HepG2 (cell line): ENCODE data around the gene ACYP2. TPM values are rescaled to one million over a fixed set of nuclear protein-coding genes. Genes with fewer than 3 reads are reported as not detected.

ENCODE experiments used
- ASH2L ChIP-seq: fragments of 300-600, 200-600 bp; sonication (generic); IDR thresholded peaks from 2 replicates; pipeline ENCODE4 v1.7.0; 2017; ENCODE audit warnings: low read depth, mild to moderate bottlenecking, moderate library complexity, mixed read lengths, low read length; ENCODE audit not compliant: insufficient read length
- CEBPZ ChIP-seq: IDR thresholded peaks from 2 replicates; pipeline ENCODE4 v1.6.1; 2012; ENCODE audit warnings: low read length, improper control_type of control experiment
- FOXP1 ChIP-seq, 2 experiments: fragments of 450-650 bp in 1 of 2; IDR thresholded peaks; 2 replicates each; pipeline ENCODE4 v1.6.1; 2017 to 2018; ENCODE audit warnings: antibody characterized with exemption in 1 of 2
- IRX3 ChIP-seq: sonication (generic); formaldehyde crosslinking; IDR thresholded peaks from 2 replicates; pipeline ENCODE4 v1.8.1; 2023; ENCODE audit warnings: mild to moderate bottlenecking, low read depth, missing genetic modification reagents, borderline replicate concordance
- JDP2 ChIP-seq: sonication (generic); formaldehyde crosslinking; IDR thresholded peaks from 2 replicates; pipeline ENCODE4 v1.8.1; 2022; ENCODE audit warnings: missing genetic modification reagents, borderline replicate concordance
- KDM5B ChIP-seq: sonication (generic); formaldehyde crosslinking; IDR thresholded peaks from 2 replicates; pipeline ENCODE4 v1.4.0; 2020; ENCODE audit warnings: missing genetic modification reagents, mild to moderate bottlenecking, borderline replicate concordance
- MAZ ChIP-seq, 2 experiments: sonication (generic) in 1 of 2; formaldehyde crosslinking in 1 of 2; IDR thresholded peaks; 2 replicates each; pipeline versions ENCODE4 v1.5.0 to v1.6.1; 2012 to 2020; ENCODE audit warnings: low read depth in 2 of 2, mild to moderate bottlenecking in 2 of 2, borderline replicate concordance in 1 of 2, improper control_type of control experiment in 1 of 2, low read length in 1 of 2, missing genetic modification reagents in 1 of 2, moderate library complexity in 1 of 2
- MTF1 ChIP-seq: sonication (generic); formaldehyde crosslinking; IDR thresholded peaks from 2 replicates; pipeline ENCODE4 v1.5.0; 2020; ENCODE audit warnings: missing genetic modification reagents
- MYNN ChIP-seq: sonication (generic); formaldehyde crosslinking; IDR thresholded peaks from 2 replicates; pipeline ENCODE4 v1.4.0; 2020; ENCODE audit warnings: mild to moderate bottlenecking, low read depth, missing genetic modification reagents
- SSRP1 ChIP-seq: IDR thresholded peaks from 2 replicates; pipeline ENCODE4 v1.6.1; 2016; ENCODE audit warnings: control low read depth
- TEAD2 ChIP-seq: sonication (generic); formaldehyde crosslinking; IDR thresholded peaks from 2 replicates; pipeline ENCODE4 v1.9.0; 2021; ENCODE audit warnings: missing genetic modification reagents
- ZBTB38 ChIP-seq: sonication (generic); formaldehyde crosslinking; IDR thresholded peaks from 2 replicates; pipeline ENCODE4 v1.5.1; 2020; ENCODE audit warnings: mild to moderate bottlenecking, missing genetic modification reagents
- ZBTB8A ChIP-seq: sonication (generic); formaldehyde crosslinking; IDR thresholded peaks from 2 replicates; pipeline ENCODE4 v1.4.0; 2020; ENCODE audit warnings: mild to moderate bottlenecking, low read depth, missing genetic modification reagents, borderline replicate concordance
- ZNF775 ChIP-seq: sonication (generic); formaldehyde crosslinking; IDR thresholded peaks from 2 replicates; pipeline ENCODE4 v1.4.0; 2020; ENCODE audit warnings: missing genetic modification reagents, mild to moderate bottlenecking, moderate library complexity, borderline replicate concordance
- ZSCAN29 ChIP-seq: sonication (generic); formaldehyde crosslinking; conservative IDR thresholded peaks from 2 replicates; pipeline ENCODE4 v1.4.0; 2020; ENCODE audit warnings: mild to moderate bottlenecking, missing genetic modification reagents
- polyA plus RNA-seq, 8 experiments: library from polyadenylated mRNA; depleted of rRNA in 3 of 8; stranded (reverse) in 7 of 8; unstranded in 1 of 8; fragments of >200 nt; fragmentation: Illumina TruSeq in 4 of 8; extraction: Trizol in 4 of 8; gene quantifications; 2 replicates each; pipeline versions ENCODE4 v1.2.1 to v1.2.3, GENCODE V29; 2011 to 2016; ENCODE audit warnings: low read depth in 4 of 8, missing spikeins in 1 of 8, mixed read lengths in 1 of 8; ENCODE audit not compliant: insufficient read depth in 1 of 8
- total RNA-seq, 5 experiments: library from RNA; depleted of rRNA; stranded (reverse); fragments of >200 nt; fragmentation: Illumina TruSeq; extraction: Trizol; gene quantifications; 2 replicates each; pipeline ENCODE4 v1.2.3, GENCODE V29; 2016; ENCODE audit warnings: low read depth in 1 of 5
- TF ChIP-seq, protein P1 (sequence below): IDR thresholded peaks from 2 replicates; pipeline ENCODE4 v1.6.1; 2016; ENCODE audit warnings: missing biosample characterization, missing genetic modification reagents, low read depth
- TF ChIP-seq, protein P2 (sequence below): sonication (generic); formaldehyde crosslinking; IDR thresholded peaks from 2 replicates; pipeline ENCODE4 v1.5.0; 2020; ENCODE audit warnings: mild to moderate bottlenecking, missing genetic modification reagents, borderline replicate concordance
- TF ChIP-seq, protein P3 (sequence below): sonication (generic); formaldehyde crosslinking; IDR thresholded peaks from 2 replicates; pipeline ENCODE4 v1.4.0; 2020; ENCODE audit warnings: missing genetic modification reagents

Gene ACYP2
- total and polyA plus RNA-seq, 2 of the 13 experiments (the other 11 are each of a cell fraction or from before 2014, with no cell fraction given): 12.3 to 12.7 TPM

- no peak for TF ChIP-seq CEBPZ
- TF ChIP-seq, protein P1, sequence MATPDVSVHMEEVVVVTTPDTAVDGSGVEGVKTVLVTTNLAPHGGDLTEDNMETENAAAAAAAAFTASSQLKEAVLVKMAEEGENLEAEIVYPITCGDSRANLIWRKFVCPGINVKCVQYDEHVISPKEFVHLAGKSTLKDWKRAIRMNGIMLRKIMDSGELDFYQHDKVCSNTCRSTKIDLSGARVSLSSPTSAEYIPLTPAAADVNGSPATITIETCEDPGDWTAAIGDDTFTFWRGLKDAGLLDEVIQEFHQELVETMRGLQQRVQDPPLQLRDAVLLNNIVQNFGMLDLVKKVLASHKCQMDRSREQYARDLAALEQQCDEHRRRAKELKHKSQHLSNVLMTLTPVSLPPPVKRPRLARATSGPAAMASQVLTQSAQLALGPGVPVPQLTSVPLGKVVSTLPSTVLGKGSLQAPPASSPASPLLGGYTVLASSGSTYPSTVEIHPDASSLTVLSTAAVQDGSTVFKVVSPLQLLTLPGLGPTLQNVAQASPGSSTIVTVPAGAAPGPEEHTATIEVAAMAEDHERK: no peak
- peak; percentile 84; the same call in 1 of the 2 replicates for TF ChIP-seq ZNF775
- TF ChIP-seq, protein P2, sequence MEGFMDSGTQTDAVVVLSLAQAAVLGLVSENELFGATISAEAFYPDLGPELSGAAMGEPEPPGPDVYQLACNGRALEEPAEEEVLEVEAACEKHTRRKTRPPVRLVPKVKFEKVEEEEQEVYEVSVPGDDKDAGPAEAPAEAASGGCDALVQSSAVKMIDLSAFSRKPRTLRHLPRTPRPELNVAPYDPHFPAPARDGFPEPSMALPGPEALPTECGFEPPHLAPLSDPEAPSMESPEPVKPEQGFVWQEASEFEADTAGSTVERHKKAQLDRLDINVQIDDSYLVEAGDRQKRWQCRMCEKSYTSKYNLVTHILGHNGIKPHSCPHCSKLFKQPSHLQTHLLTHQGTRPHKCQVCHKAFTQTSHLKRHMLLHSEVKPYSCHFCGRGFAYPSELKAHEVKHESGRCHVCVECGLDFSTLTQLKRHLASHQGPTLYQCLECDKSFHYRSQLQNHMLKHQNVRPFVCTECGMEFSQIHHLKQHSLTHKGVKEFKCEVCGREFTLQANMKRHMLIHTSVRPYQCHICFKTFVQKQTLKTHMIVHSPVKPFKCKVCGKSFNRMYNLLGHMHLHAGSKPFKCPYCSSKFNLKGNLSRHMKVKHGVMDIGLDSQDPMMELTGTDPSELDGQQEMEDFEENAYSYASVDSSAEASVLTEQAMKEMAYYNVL: peak; percentile 93
- no peak; the same call in 1 of the 2 replicates for TF ChIP-seq JDP2 (CRISPR knock-in tag)
- TF ChIP-seq ASH2L: peak; percentile 99
- TF ChIP-seq FOXP1 (IDR thresholded peaks at IDR 0.05): no peak
- no peak; the same call in 1 of the 2 replicates for TF ChIP-seq FOXP1 (CRISPR knock-in tag; IDR thresholded peaks at IDR 0.05)
- TF ChIP-seq MYNN (CRISPR knock-in tag): no peak; the same call in 1 of the 2 replicates
- TF ChIP-seq, protein P3, sequence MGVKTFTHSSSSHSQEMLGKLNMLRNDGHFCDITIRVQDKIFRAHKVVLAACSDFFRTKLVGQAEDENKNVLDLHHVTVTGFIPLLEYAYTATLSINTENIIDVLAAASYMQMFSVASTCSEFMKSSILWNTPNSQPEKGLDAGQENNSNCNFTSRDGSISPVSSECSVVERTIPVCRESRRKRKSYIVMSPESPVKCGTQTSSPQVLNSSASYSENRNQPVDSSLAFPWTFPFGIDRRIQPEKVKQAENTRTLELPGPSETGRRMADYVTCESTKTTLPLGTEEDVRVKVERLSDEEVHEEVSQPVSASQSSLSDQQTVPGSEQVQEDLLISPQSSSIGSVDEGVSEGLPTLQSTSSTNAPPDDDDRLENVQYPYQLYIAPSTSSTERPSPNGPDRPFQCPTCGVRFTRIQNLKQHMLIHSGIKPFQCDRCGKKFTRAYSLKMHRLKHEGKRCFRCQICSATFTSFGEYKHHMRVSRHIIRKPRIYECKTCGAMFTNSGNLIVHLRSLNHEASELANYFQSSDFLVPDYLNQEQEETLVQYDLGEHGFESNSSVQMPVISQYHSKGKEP: 0 out of 2 replicates have a peak, but pooled peaks have one; percentile 26
- peak; percentile 93; the same call in 1 of the 2 replicates for TF ChIP-seq IRX3
- TF ChIP-seq SSRP1 (CRISPR knock-in tag): peak; percentile 60; the same call in 1 of the 2 replicates
- peak; percentile 99 for TF ChIP-seq KDM5B
- TF ChIP-seq MAZ (IDR thresholded peaks at IDR 0.05; ENCODE audit: borderline replicate concordance, low read depth, low read length): peak; percentile 99
- peak; percentile 99 for TF ChIP-seq MAZ (CRISPR knock-in tag; IDR thresholded peaks at IDR 0.05; ENCODE audit: low read depth)
- 0 out of 2 replicates have a peak, but pooled peaks have one; percentile 56 for TF ChIP-seq ZBTB8A
- TF ChIP-seq TEAD2 (CRISPR knock-in tag): peak; percentile 90; the same call in 1 of the 2 replicates
- no peak; the same call in 1 of the 2 replicates for TF ChIP-seq ZSCAN29 (CRISPR knock-in tag)
- TF ChIP-seq MTF1 (CRISPR knock-in tag): peak; percentile 85
- TF ChIP-seq ZBTB38 (CRISPR knock-in tag): peak; percentile 95
These were observed at the start of gene ACYP2 (continued) for GRCh38 chr2:54115284-54116137.
